CD4-positive, alpha-beta T cell (primary cell): ENCODE data around the gene MYO9A. TPM values are rescaled to one million over a fixed set of nuclear protein-coding genes. Genes with fewer than 3 reads are reported as not detected.

Experiments used
- ATAC-seq: fragments of 200-7000 bp; cut with Tn5 transposase; one replicate; pipeline ENCODE4 v1.10.0; 2022; ENCODE audit warnings: mild to moderate bottlenecking; ENCODE audit not compliant: poor library complexity
- CTCF ChIA-PET: fragments of 350-600 bp; sonication (Branson Sonifier 250); formaldehyde crosslinking; loops from one replicate; lab custom pipeline; 2021; ENCODE audit warnings: antibody characterized with exemption, inconsistent platforms; lab: Charles Lee
- POLR2A ChIA-PET: fragments of 350-600 bp; sonication (Branson Sonifier 250); formaldehyde crosslinking; loops from one replicate; lab custom pipeline; 2021; ENCODE audit warnings: antibody characterized with exemption, inconsistent platforms; lab: Charles Lee
- DNase-seq, 14 experiments: peaks; one replicate each; pipeline ENCODE4 v3.0.0-alpha.2; 2013 to 2020; ENCODE audit warnings: mixed read lengths in 2 of 14
- H3K27ac ChIP-seq, 2 donors: one replicate each; pipeline versions ENCODE4 v1.5.1 to v1.7.0; 2013; ENCODE audit warnings: low read length in 2 of 2, low read depth in 1 of 2, mild to moderate bottlenecking in 1 of 2
- H3K27me3 ChIP-seq, 2 experiments: 1 replicate in 1 of 2; 2 replicates in 1 of 2; pipeline versions ENCODE4 v1.6.1 to v1.7.0; 2013; ENCODE audit warnings: low read length in 2 of 2, control low read depth in 1 of 2, mild to moderate bottlenecking in 1 of 2, moderate library complexity in 1 of 2; ENCODE audit not compliant: insufficient read depth in 2 of 2, control insufficient read depth in 1 of 2
- H3K36me3 ChIP-seq: one replicate; pipeline ENCODE4 v1.6.1; 2013; ENCODE audit warnings: low read length, control low read depth; ENCODE audit not compliant: insufficient read depth
- H3K4me1 ChIP-seq: one replicate; pipeline ENCODE4 v1.6.1; 2013; ENCODE audit warnings: low read length, control low read depth; ENCODE audit not compliant: insufficient read depth
- H3K4me3 ChIP-seq: one replicate; pipeline ENCODE4 v1.5.1; 2013; ENCODE audit warnings: mild to moderate bottlenecking, low read length, moderate library complexity
- H3K9me3 ChIP-seq, 2 experiments: 1 replicate in 1 of 2; 2 replicates in 1 of 2; pipeline versions ENCODE4 v1.6.1 to v1.7.0; 2013; ENCODE audit warnings: low read length in 2 of 2, mild to moderate bottlenecking in 2 of 2, control low read depth in 1 of 2, moderate library complexity in 1 of 2; ENCODE audit not compliant: control insufficient read depth in 1 of 2, insufficient read depth in 1 of 2
- H3K27ac Mint-ChIP-seq: one replicate; pipeline ENCODE4 v1.8.0; 2020; ENCODE audit warnings: mixed read lengths
- H3K27me3 Mint-ChIP-seq: one replicate; pipeline ENCODE4 v1.8.0; 2021; ENCODE audit warnings: mixed read lengths
- H3K36me3 Mint-ChIP-seq: one replicate; pipeline ENCODE4 v1.8.0; 2021; ENCODE audit warnings: low read depth, mixed read lengths
- H3K4me1 Mint-ChIP-seq: one replicate; pipeline ENCODE4 v1.8.0; 2021; ENCODE audit warnings: low read depth, mixed read lengths
- H3K4me3 Mint-ChIP-seq: one replicate; pipeline ENCODE4 v1.8.0; 2020; ENCODE audit warnings: mild to moderate bottlenecking, mixed read lengths
- H3K9me3 Mint-ChIP-seq: one replicate; pipeline ENCODE4 v1.8.0; 2020; ENCODE audit warnings: mixed read lengths
- intact Hi-C, 2 experiments: fragments of 100-400 bp; cut with DNase I in 1 of 2; cut with micrococcal nuclease in 1 of 2; formaldehyde crosslinking; loops; one replicate each; pipeline versions ENCODE4 v1.15.1 to v1.9.0; 2023 to 2025; cut with DNase I, micrococcal nuclease
- total RNA-seq, 174 experiments: library from RNA in 2 of 174; stranded (reverse) in 2 of 174; gene quantifications; one replicate each; pipeline ENCODE4 v1.2.3 and lab custom pipeline; 2021 to 2026
- TF ChIP-seq, protein P1 (sequence below): fragments of 200-600 bp; IDR thresholded peaks from one replicate; pipeline ENCODE4 v1.8.0; 2022; ENCODE audit warnings: antibody characterized with exemption, mild to moderate bottlenecking

MYO9A gene
- total RNA-seq, 2 experiments from 2014 or later, result 23.4 to 29.1 TPM

DNA sequence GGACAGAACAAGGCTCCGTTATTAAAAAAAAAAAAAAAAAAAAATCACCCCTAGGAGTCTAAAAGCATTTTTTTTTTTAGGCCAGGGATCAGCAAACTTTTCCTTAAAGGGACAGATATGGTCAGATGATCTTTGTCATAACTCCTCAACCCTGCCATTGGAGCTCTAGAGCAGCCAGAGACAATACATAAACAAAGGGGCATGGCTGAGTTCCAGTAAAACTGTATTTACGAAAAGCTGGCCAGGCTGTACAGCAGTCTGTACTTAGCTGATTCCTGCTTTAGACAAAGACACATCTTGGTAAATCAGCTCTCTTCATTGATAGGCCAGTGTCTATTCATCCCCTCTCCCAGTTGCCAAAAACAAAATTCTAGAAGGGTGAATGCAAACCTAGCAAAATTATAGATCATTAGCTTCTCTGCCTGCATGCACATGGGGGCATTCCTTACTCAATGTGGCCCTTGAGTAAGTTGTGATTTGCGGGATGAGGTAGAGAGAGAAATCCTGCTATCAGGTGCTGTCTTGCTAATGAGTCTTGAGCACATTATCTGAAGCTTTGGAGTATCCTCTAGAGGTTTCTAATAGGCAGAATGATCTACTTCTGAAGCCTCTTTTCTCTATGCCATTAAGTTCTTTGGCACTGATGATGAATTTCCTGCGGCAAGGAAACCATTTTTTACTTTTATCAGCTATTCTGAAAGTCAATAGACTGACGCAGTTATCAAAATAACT is 35.5 kb upstream of the MYO9A start:
- H3K9me3 Mint-ChIP-seq, result no peaks in the 10 kb centered on the region
- no peak overlapping the region for H3K4me3 ChIP-seq
- TF ChIP-seq, protein P1, sequence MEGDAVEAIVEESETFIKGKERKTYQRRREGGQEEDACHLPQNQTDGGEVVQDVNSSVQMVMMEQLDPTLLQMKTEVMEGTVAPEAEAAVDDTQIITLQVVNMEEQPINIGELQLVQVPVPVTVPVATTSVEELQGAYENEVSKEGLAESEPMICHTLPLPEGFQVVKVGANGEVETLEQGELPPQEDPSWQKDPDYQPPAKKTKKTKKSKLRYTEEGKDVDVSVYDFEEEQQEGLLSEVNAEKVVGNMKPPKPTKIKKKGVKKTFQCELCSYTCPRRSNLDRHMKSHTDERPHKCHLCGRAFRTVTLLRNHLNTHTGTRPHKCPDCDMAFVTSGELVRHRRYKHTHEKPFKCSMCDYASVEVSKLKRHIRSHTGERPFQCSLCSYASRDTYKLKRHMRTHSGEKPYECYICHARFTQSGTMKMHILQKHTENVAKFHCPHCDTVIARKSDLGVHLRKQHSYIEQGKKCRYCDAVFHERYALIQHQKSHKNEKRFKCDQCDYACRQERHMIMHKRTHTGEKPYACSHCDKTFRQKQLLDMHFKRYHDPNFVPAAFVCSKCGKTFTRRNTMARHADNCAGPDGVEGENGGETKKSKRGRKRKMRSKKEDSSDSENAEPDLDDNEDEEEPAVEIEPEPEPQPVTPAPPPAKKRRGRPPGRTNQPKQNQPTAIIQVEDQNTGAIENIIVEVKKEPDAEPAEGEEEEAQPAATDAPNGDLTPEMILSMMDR, result no peak
- H3K27ac ChIP-seq, result no peak overlapping the region
- H3K9me3 ChIP-seq, result no peaks in the 10 kb centered on the region
- no peak overlapping the region for H3K4me3 Mint-ChIP-seq
- H3K36me3 ChIP-seq, result no peaks in the 10 kb centered on the region
- peaks cover 7% of the 10 kb centered on the region for H3K4me1 ChIP-seq
- POLR2A ChIA-PET, result no interaction called here
- no peak overlapping the region for H3K27ac Mint-ChIP-seq
- H3K27me3 Mint-ChIP-seq, result no peaks in the 10 kb centered on the region
- intact Hi-C loops, result no loop called here
- H3K36me3 Mint-ChIP-seq, result no peaks in the 10 kb centered on the region
- no peaks in the 10 kb centered on the region for H3K27me3 ChIP-seq
- CTCF ChIA-PET, result interaction anchor here (0.7 to 1.6 kb wide), 2 partner anchors 158 to 410 kb away, joined by 3 to 4 read pairs; no protein-coding TSS in a partner anchor
- peaks cover 8% of the 10 kb centered on the region for H3K4me1 Mint-ChIP-seq
- ATAC-seq (no peak), DNase-seq (no peak)

DNA sequence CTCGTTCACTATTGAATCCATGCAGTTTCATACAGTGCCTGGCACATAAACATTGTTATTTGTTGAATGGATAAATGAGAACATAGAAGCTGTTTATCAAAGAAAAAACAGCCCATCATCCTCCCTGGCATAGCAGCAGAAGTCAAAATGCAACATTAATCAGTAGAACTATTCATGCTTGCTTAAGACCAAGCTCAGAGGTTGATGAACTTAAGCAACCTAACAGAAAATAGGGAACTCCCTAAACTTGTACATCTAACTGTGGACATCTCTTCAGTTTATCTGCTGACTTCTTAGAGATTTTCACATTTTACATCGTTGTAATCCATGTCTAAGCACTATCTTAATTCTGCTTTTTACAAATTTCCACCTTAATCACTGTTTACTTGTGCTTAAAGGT is 29.5 kb upstream of the MYO9A start:
- TF ChIP-seq, protein P1, result no peak
- POLR2A ChIA-PET, result no interaction called here

DNA sequence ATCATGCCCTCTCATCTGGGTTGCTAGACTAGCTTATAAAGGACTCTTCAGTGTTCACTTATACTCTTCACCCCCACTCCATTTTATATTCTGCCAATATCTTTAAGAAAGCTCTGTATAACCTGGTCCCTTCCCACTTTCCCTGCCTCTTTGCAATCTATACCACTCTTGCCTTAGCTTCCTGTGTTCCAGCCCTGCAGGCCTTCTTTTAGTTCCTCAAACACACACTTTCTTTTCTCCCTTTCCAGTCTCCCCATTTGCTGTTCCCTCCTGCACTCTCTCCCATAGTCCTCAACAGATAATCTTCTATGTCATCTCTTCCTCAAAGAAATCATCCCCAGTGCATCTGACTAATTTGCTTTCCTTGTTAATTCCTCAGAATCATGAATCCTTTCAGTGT is 29.0 kb upstream of the MYO9A start:
- H3K4me3 Mint-ChIP-seq, result no peak overlapping the region
- H3K27ac ChIP-seq, result no peak overlapping the region
- ATAC-seq (no peak), DNase-seq (no peak)
- H3K9me3 Mint-ChIP-seq, result no peaks in the 10 kb centered on the region
- no peaks in the 10 kb centered on the region for H3K4me1 ChIP-seq
- H3K27me3 ChIP-seq, result no peaks in the 10 kb centered on the region
- H3K36me3 ChIP-seq, result no peaks in the 10 kb centered on the region
- H3K27me3 Mint-ChIP-seq, result no peaks in the 10 kb centered on the region
- intact Hi-C loops, result no loop called here
- no peaks in the 10 kb centered on the region for H3K36me3 Mint-ChIP-seq
- no peak overlapping the region for H3K4me3 ChIP-seq
- CTCF ChIA-PET, result no interaction called here
- TF ChIP-seq, protein P1, result no peak
- H3K27ac Mint-ChIP-seq, result no peak overlapping the region
- H3K9me3 ChIP-seq, result no peaks in the 10 kb centered on the region
- POLR2A ChIA-PET, result no interaction called here
- H3K4me1 Mint-ChIP-seq, result no peaks in the 10 kb centered on the region

More for the DNA sequence above, 29.5 kb upstream of the MYO9A start:
- Histone ChIP-seq H3K27ac (no peak overlapping the region), H3K36me3 (no peaks in the 10 kb centered on the region), H3K27me3 (no peaks in the 10 kb centered on the region), H3K4me3 (no peak overlapping the region), H3K9me3 (no peaks in the 10 kb centered on the region), H3K4me1 (no peaks in the 10 kb centered on the region)
- Mint-ChIP-seq H3K36me3 (no peaks in the 10 kb centered on the region), H3K9me3 (no peaks in the 10 kb centered on the region), H3K27ac (no peak overlapping the region), H3K27me3 (no peaks in the 10 kb centered on the region), H3K4me1 (no peaks in the 10 kb centered on the region), H3K4me3 (no peak overlapping the region)
- CTCF ChIA-PET, result no interaction called here
- ATAC-seq (no peak), DNase-seq (no peak)
- intact Hi-C loops, result no loop called here
